ENCODE measurements around the gene MAPK8IP1. TPM values are rescaled to one million over a fixed set of nuclear protein-coding genes. Genes with fewer than 3 reads are reported as not detected.

MAPK8IP1 gene
- total and polyA plus RNA-seq, 8 donors = 2.9 to 8.3 (median 7.0) TPM; not detected in 1

DNA sequence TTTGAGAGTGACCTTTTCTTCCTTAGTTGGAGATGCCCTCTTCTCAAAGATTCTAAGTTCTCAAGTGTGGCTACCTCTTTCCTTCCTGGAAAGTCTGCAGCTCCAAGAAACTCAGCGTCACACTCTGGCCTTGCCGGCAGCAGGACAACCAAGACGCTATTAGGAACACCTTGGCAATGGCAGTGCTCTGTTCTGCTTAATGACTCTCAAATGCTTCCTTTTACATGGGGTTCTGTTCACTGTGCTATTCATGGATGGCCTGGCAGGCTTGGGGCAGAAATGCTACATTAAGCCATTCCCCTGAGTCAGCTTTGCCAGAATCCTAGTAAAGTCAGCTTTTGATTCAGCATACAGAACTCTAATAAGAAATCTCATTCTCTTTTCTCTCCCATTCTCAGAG lies 62.9 kb downstream of the MAPK8IP1 start:
- DNase-seq = peak in 1 of 2 donors; percentile 50
- H3K27ac ChIP-seq = no peak overlapping the region
- TF ChIP-seq CTCF (IDR thresholded peaks at IDR 0.05) (no peak), POLR2A (IDR thresholded peaks at IDR 0.05) (no peak), EP300 (IDR thresholded peaks at IDR 0.05) (no peak), POLR2AphosphoS5 (IDR thresholded peaks at IDR 0.05) (no peak)
- H3K27me3 ChIP-seq = no peaks in the 10 kb centered on the region
- H3K9me3 ChIP-seq = no peaks in the 10 kb centered on the region
- peaks cover 0 to 7% (median 0%) of the 10 kb centered on the region in 4 donors for H3K4me1 ChIP-seq
- 86 to 100% (median 96%) methylated on average over 3 of the region's 3 CpGs for WGBS, 5 donors
- intact Hi-C loops (cut with DNase I; ENCODE audit: low total_unique reads) = no loop called here
- H3K36me3 ChIP-seq = peaks cover 56 to 98% (median 94%) of the 10 kb centered on the region in 4 donors
- no peak overlapping the region for H3K4me3 ChIP-seq

DNA sequence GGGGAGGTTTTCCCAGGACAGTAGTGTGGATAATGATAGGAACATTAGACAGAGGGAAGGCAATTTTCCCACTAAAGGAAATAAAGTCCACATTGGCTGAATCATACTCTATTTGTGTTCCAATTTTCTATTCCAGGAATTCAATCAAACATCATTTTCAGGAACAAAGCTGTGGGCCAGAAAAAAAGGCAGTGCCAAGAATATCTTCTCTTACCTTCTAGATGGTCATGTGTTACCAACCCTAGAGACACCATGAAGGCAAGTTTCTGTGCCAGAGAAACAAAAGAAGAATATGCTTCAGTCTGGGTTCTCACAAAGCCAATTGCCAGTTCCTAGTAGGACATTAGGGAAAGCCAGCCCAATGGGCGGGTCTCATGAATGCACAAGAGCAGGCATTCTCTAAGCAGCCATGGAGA lies 64.5 kb downstream of the MAPK8IP1 start:
- Histone ChIP-seq H3K9me3 (no peaks in the 10 kb centered on the region), H3K36me3 (peaks cover 42 to 96% (median 90%) of the 10 kb centered on the region in 4 donors)
- 82 to 100% (median 95%) methylated on average over 1 of the region's 1 CpG for WGBS, 5 donors

More for the DNA sequence above, 64.5 kb downstream of the MAPK8IP1 start:
- no peak for DNase-seq
- TF ChIP-seq CTCF (IDR thresholded peaks at IDR 0.05) = no peak
- intact Hi-C loops (cut with DNase I; ENCODE audit: low total_unique reads) = no loop called here
- Histone ChIP-seq H3K27ac (no peak overlapping the region), H3K4me3 (no peak overlapping the region), H3K4me1 (peaks cover 0 to 7% (median 0%) of the 10 kb centered on the region in 4 donors), H3K27me3 (no peaks in the 10 kb centered on the region)

Other genes starting within 250 kb of the MAPK8IP1 start
- gene CHST1, start 220.0 kb upstream of the MAPK8IP1 start, total RNA-seq = 1 to 10 TPM in 2 of 5 donors, under 1 TPM in 1, not detected in 2; 0.37 to 4.9 (median 1.7) TPM
- 1 to 10 TPM in 2 of 3 donors, under 1 TPM in 1; 0.65 to 2.4 (median 1.7) TPM for gene CHST1, start 220.0 kb upstream of the MAPK8IP1 start, polyA plus RNA-seq
- 10 to 100 TPM in 2 of 5 donors, 1 to 10 TPM in 3; 7.6 to 21.4 (median 9.9) TPM for gene SLC35C1, start 80.5 kb upstream of the MAPK8IP1 start, total RNA-seq
- gene SLC35C1, start 80.5 kb upstream of the MAPK8IP1 start, polyA plus RNA-seq = 10 to 100 TPM in 1 of 3 donors, 1 to 10 TPM in 2; 8.4 to 12.7 (median 9.0) TPM
- 10 to 100 TPM; 20.4 to 45.9 (median 38.4) TPM for gene CRY2, start 38.2 kb upstream of the MAPK8IP1 start, total RNA-seq
- 10 to 100 TPM in 1 of 3 donors, 1 to 10 TPM in 2; 8.2 to 13.3 (median 9.8) TPM for gene CRY2, start 38.2 kb upstream of the MAPK8IP1 start, polyA plus RNA-seq
- gene FREY1, start 21.6 kb downstream of the MAPK8IP1 start, total RNA-seq = 1 to 10 TPM in 2 of 5 donors, not detected in 3; 6.7 to 9.9 TPM
- under 1 TPM in 2 of 3 donors, not detected in 1; 0.33 to 0.50 TPM for gene FREY1, start 21.6 kb downstream of the MAPK8IP1 start, polyA plus RNA-seq
- 10 to 100 TPM in 4 of 5 donors, 1 to 10 TPM in 1; 9.9 to 72.7 (median 41.9) TPM for gene PEX16, start 32.2 kb downstream of the MAPK8IP1 start, total RNA-seq
- gene PEX16, start 32.2 kb downstream of the MAPK8IP1 start, polyA plus RNA-seq = 10 to 100 TPM; 35.5 to 44.2 (median 38.5) TPM
- 10 to 100 TPM in 1 of 5 donors, 1 to 10 TPM in 2, not detected in 2; 4.2 to 11.3 (median 7.6) TPM for gene LARGE2, start 37.0 kb downstream of the MAPK8IP1 start, total RNA-seq
- gene LARGE2, start 37.0 kb downstream of the MAPK8IP1 start, polyA plus RNA-seq = 10 to 100 TPM; 13.8 to 45.1 (median 17.4) TPM
- 10 to 100 TPM in 4 of 5 donors, 1 to 10 TPM in 1; 6.1 to 67.0 (median 22.2) TPM for gene PHF21A, start 235.8 kb downstream of the MAPK8IP1 start, total RNA-seq
- 10 to 100 TPM; 10.1 to 15.1 (median 11.9) TPM for gene PHF21A, start 235.8 kb downstream of the MAPK8IP1 start, polyA plus RNA-seq

Measured in stomach (tissue), 9 donors.